GM19023 (cell line): ENCODE data around the gene ARHGEF38.
"Not testable (repeated sequence)": the region's sequence is repeated elsewhere in the genome, so short reads cannot be mapped to it uniquely, and the experiment has no call there.

ENCODE experiments used
- ATAC-seq: cut with Tn5 transposase; IDR thresholded peaks from one replicate; pipeline ENCODE4 v1.9.1; 2021; ENCODE audit warnings: mild to moderate bottlenecking, moderate library complexity; ENCODE audit not compliant: unreplicated experiment

Gene ARHGEF38

DNA sequence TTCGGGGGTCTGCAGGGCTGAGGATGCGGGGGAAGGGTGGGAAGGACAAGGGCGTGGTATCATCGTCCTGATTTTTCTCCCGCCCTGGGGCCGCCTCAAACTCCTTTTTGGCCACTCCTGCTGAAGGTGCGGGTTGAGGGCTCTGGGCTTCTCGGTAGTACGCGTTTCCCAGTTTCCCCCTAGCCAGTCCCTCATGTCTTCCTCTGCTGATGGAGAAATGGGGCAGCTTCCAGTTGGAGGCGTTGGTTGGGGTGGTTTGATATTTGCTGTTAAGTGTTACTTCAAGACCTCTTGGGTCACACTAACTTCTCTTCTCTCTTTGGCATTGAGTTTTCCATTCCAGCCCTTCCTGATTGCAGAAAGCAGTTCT, 156.6 kb downstream of the ARHGEF38 start:
- ATAC-seq, result peak; percentile 39

DNA sequence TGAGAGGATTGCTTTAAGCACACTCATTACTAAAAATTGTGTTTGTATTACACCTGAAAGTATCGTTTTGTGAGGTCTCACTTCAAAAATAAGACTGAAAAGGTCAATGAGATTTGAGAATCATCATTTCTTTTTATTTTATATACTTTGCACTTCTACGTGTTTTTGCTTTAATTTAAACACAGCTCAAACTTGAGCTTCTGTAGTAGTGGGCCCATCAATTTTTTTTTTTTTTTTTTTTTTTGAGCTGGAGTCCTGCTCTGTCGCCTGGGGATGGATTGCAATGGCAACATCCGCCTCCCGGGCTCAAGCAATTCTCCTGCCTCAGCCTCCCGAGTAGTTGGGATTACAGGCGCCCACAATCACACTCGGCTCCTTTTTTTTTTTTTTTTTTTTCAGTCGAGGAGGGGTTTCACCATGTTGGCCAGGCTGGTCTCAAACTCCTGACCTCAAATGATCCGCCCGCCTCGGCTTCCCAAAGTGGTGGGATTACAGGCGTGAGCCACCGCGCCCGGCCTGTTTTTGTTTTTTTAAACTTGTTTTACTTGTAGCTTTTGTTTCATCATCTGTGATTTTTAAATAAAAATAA, 157.7 kb downstream of the ARHGEF38 start:
- no peak for ATAC-seq

DNA sequence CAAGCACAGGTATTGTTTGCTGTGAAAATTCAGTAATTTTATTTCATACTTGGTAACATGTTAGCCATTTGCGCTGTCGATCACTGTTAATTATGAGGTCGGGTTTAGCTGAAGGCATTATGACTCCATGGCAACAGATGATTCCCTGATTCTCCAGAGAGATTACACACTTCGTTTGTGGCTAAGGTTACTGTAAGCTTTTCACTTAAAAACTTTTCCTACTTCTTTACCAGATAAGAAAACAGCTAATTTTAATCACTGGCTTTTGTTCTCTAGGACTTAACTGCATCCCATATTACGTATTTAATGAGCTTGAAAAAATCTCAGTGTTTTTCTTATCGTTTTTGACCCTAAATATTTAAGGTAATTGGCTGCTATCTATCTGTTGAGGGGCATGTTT, 158.3 kb downstream of the ARHGEF38 start:
- no peak for ATAC-seq

DNA sequence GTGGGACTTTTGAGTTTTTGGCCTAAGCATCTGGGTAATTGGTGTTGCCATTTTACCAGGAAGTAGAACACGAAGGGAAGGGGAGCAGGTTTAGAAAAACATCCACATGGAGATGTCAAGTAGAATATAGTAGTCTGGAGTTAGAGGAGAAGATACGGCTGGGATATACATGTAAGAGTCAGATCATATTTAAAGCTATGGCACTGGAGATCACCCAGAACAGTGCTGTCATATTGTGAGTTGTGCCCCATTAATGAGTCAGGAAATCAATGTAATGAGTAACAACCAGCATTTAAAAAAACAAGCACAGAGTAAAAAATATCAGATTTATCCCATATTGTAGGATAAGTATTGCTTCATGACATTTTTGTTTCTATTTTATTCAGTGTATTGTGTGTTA, 160.3 kb downstream of the ARHGEF38 start:
- no peak for ATAC-seq

DNA sequence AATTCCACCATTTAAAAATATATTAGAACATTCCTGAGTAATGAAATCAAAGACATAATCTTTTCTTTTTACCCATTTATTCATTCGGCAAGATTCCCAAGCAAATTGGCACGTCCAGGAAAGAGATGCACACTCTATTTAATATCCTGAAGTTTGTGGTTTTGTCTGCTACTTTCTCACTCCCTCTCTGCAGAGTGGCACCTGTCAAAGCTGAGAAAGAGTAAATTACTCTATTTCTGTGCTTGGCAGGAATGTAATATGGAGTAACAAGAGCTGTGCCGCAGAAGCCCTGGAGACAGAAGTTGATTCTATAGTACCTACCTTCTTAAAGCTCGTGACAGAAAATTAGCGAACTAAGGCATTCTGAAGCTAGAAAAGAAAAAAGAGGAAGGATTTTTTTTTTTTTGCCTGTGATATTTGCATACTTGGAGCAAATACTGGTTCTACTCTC, 161.7 kb downstream of the ARHGEF38 start:
- ATAC-seq, result peak; percentile 66

DNA sequence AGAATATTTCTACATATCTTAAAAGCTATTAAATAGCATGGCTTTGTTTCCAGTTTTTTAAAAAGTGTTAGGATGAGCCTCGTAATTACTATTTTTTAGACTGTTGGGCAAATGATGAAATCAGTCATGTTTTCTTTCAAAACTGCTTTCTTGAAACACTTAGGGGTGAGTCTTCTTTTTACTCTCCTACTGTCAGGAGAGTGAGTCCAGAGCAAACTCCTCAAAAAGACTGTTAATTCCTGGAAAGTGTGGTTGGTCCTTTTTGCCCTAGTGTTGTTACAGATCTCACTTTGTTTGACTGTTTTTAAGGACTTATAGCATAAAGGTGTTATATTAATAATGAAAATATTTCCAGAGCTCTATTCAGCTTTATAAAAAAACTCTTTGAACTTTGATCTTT, 162.5 kb downstream of the ARHGEF38 start:
- no peak for ATAC-seq

DNA sequence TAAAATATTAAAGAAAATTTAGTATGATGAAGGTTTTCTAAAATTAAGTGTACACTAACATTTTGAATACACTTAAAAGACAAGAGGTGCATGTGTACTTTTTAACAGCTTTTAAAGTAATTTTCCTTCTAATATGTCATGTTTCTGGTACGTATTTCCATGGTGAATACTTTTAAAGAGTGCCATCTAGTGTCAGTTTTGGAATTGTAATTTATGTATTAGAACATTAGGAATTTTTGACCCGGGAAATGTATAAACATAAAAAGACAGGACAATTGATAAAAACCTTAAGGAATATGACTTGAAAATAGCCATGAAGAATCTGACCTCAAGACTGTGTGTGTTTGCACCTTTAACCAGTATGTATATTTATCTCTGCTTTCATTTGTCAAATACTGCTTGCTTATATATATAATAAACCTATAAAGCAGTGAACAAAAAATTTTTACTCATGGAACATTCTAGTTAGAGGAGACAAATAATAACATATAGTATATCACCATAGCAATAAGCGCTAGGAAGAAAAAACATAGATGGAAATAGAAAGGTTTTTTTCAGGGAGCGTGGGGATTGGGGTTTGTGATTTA, 163.4 kb downstream of the ARHGEF38 start:
- no peak for ATAC-seq

DNA sequence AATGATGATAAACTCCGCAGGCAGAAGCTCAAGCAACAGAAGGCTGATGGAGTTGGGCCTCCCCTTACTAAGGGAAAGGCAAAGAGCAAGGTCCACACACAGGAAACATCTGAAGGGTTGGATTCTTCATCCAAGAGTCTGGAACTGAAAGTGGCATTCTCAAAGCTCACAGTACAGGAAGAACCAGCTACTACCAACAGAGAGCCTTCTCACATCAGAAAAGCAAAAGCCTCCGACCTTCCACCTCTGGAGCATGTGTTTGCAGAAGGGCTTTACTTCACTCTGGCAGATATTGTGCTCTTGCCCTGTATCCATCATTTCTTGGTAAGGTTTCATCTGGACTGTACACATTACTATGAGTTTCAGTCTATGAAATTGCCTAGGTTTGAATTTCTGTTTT, 166.8 kb downstream of the ARHGEF38 start:
- no peak for ATAC-seq

DNA sequence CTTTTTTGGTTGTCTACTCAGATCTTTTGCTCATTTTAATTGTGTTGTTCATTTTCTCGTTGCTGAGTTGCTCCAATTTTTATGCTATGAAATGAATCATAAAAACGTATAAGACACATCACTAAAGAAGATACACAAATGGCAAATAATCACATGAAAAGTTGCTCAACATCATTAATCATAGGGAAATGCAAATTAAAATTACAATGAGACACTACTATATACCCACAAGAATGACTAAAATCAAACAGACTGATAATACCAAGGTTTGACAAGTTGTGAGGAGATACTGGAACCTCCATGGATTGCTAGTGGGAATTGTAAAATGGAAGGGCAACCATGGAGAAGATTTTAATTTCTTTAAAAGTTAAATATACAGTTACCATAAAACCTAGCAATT, 173.2 kb downstream of the ARHGEF38 start:
- no peak for ATAC-seq

DNA sequence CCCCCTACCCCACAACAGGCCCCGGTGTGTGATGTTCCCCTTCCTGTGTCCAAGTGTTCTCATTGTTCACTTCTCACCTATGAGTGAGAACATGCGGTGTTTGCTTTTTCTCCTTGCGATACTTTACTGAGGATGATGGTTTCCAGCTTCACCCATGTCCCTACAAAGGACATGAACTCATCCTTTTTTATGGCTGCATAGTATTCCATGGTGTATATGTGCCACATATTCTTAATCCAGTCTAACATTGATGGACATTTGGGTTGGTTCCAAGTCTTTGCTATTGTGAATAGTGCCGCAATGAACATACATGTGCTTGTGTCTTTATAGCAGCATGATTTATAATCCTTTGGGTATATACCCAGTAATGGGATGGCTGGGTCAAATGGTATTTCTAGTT, 177.5 kb downstream of the ARHGEF38 start:
- not testable (repeated sequence) for ATAC-seq
